Brain microvascular endothelial cell (primary cell): ENCODE results near the gene DEFB128.

Experiments used
- DNase-seq: peaks from one replicate; pipeline ENCODE4 v3.0.0-alpha.2; 2020
- H3K27ac ChIP-seq: fragments of 250-450 bp; sonication (Bioruptor Pico); 2 replicates; pipeline ENCODE4 v1.5.1; 2020; ENCODE audit warnings: mild to moderate bottlenecking, moderate library complexity
- H3K27me3 ChIP-seq: fragments of 250-450 bp; sonication (Bioruptor Pico); replicated peaks from 2 replicates; pipeline ENCODE4 v1.5.1; 2020; ENCODE audit warnings: mild to moderate bottlenecking
- H3K36me3 ChIP-seq: fragments of 250-450 bp; sonication (Bioruptor Pico); replicated peaks from 2 replicates; pipeline ENCODE4 v1.5.1; 2020; ENCODE audit warnings: mild to moderate bottlenecking
- H3K4me3 ChIP-seq: 2 replicates; pipeline ENCODE4 v1.5.1; 2011; ENCODE audit warnings: low read depth, mild to moderate bottlenecking, control low read depth, low read length, moderate library complexity
- in situ Hi-C: cut with HindIII; loops from 2 replicates; pipeline ENCODE4 v1.10.0; 2017; ENCODE audit warnings: low sequenced_read_pairs, low pct_ligation_motif_present
- TF ChIP-seq, protein P1 (sequence below): IDR thresholded peaks from 2 replicates; pipeline ENCODE4 v1.5.1; 2011; ENCODE audit warnings: low read depth, mild to moderate bottlenecking, moderate library complexity, low read length, control low read depth, inconsistent platforms; ENCODE audit errors: missing control alignments

DEFB128 gene

DNA sequence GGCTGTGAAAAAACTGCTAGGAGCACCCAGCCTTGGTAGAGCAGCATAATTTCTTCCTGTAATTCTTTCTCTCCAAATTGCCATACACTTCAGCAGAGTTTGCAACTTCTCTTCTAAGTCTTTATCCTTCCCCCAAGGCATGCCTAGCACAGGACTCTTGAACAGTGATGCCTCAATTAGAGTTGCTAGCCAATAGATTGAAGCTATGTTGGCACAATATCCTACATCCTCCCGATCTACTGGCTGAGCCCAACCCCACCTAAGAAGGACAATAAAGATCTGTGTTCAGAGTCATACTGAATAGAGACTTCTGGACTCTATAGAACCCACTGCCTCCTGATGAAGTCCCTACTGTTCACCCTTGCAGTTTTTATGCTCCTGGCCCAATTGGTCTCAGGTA, 47.2 kb downstream of the DEFB128 start, which contains the start of gene DEFB126:
Gene DEFB126, plus strand, starts transcription at position 301 of the 400 bp plus-strand sequence. Its CDS starts 39 bp downstream, at position 340.
- in situ Hi-C loops = no loop called here
- Histone ChIP-seq H3K4me3 (no peak within 1 kb of the TSS), H3K27ac (no peak within 1 kb of the TSS), H3K27me3 (no peaks in the 10 kb centered on the region), H3K36me3 (no peaks in the 10 kb centered on the region)
- no peak for DNase-seq
- TF ChIP-seq, protein P1, sequence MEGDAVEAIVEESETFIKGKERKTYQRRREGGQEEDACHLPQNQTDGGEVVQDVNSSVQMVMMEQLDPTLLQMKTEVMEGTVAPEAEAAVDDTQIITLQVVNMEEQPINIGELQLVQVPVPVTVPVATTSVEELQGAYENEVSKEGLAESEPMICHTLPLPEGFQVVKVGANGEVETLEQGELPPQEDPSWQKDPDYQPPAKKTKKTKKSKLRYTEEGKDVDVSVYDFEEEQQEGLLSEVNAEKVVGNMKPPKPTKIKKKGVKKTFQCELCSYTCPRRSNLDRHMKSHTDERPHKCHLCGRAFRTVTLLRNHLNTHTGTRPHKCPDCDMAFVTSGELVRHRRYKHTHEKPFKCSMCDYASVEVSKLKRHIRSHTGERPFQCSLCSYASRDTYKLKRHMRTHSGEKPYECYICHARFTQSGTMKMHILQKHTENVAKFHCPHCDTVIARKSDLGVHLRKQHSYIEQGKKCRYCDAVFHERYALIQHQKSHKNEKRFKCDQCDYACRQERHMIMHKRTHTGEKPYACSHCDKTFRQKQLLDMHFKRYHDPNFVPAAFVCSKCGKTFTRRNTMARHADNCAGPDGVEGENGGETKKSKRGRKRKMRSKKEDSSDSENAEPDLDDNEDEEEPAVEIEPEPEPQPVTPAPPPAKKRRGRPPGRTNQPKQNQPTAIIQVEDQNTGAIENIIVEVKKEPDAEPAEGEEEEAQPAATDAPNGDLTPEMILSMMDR = no peak
